Measurements from ENCODE around the gene EFNA5. TPM values are rescaled to one million over a fixed set of nuclear protein-coding genes. Genes with fewer than 3 reads are reported as not detected.

Gene EFNA5
- total and polyA plus RNA-seq, 5 experiments from 2014 or later, result 0.03 TPM; not detected in 4

DNA sequence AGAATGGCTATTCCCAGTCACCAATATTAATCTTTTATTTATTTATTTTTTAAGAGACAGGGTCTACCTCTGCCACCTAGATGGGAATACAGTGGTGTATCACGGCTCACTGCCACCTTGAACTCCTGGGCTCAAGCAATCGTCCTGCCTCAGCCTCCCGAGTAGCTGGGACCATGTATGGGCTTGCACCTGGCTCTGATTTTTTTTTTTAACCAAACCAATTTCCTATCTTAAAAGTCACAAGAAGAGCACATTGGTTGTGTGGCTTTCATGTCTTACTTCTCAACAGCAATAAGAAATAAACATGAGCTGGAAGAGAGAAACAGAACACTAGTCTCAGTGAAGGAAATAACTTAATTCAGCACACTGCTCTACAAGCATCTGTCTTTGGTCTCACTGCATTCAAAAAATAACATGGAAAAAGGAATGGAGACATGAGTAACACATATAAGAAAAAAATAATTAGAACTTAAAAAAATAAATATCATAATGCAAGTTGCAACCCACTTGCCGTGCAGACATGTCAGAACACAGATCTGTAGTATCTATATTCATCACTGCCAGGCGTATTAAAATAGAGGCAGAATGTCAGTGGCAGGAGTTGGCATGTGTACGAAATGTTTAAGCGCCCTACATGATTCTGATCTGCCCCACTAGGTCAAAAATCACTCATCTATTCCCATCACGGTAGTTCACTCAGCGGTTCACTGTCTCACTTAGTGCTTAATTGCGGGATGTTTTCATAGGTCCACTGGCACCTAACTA is 66.4 kb downstream of the EFNA5 start:
- H3K36me3 Mint-ChIP-seq, result no peaks in the 10 kb centered on the region
- no peaks in the 10 kb centered on the region for H3K9me3 Mint-ChIP-seq
- POLR2A ChIA-PET, result no interaction called here
- no peak overlapping the region for H3K27ac Mint-ChIP-seq
- peaks cover 0 to 4% (median 0%) of the 10 kb centered on the region in 4 donors for H3K4me1 Mint-ChIP-seq
- H3K27me3 Mint-ChIP-seq, result peaks cover 3 to 60% (median 7%) of the 10 kb centered on the region in 5 donors
- H3K4me3 Mint-ChIP-seq, result no peak overlapping the region
- ATAC-seq (no peak), DNase-seq (no peak)

DNA sequence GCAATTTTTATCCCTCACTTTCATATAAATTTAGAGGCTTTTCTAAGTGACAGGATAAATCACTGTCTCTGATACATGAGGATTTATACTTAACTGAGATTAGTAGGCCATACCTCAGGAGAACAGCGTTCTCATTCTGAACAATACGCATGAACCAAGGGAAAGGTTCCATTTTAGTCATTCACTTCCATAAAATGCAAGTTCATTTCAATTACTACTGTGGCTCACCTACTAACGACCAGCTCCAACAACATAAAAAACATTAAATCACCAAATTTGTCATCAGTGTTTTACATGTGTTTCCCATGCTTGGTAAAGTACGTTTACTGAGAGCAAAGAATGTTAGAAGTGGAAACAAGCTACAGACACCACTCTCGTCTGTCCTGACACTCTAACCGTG is 67.4 kb downstream of the EFNA5 start:
- no peak for ATAC-seq
- no peak for DNase-seq
- POLR2A ChIA-PET, result no interaction called here
- Mint-ChIP-seq H3K4me1 (peaks cover 0 to 4% (median 0%) of the 10 kb centered on the region in 4 donors), H3K9me3 (no peaks in the 10 kb centered on the region), H3K27me3 (peaks cover 6 to 57% (median 7%) of the 10 kb centered on the region in 5 donors), H3K27ac (no peak overlapping the region), H3K36me3 (no peaks in the 10 kb centered on the region), H3K4me3 (no peak overlapping the region)

DNA sequence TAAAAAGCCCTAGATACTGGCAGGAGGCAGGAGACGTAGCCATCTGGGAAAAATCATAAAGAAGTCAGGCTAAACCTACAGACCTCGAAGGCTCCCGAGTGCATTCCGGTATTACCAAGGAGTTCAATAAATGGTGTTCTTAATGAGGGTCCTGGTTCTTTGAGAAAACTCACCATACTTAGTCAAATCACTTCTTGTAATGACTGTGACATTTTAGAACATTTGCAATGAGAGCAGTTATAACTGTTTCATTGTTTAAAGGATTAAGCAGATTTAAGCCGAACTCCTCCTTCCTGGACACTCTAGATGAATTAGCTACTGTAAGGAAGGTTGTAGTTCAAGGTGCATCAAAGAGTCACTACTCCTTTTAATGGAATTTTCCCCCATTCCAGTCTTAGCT is 67.8 kb downstream of the EFNA5 start:
- Mint-ChIP-seq H3K4me3 (no peak overlapping the region), H3K4me1 (peaks cover 0 to 4% (median 0%) of the 10 kb centered on the region in 4 donors), H3K9me3 (no peaks in the 10 kb centered on the region), H3K36me3 (no peaks in the 10 kb centered on the region), H3K27ac (no peak overlapping the region), H3K27me3 (peaks cover 6 to 52% (median 7%) of the 10 kb centered on the region in 5 donors)
- DNase-seq, result no peak
- ATAC-seq, result no peak
- POLR2A ChIA-PET, result no interaction called here

DNA sequence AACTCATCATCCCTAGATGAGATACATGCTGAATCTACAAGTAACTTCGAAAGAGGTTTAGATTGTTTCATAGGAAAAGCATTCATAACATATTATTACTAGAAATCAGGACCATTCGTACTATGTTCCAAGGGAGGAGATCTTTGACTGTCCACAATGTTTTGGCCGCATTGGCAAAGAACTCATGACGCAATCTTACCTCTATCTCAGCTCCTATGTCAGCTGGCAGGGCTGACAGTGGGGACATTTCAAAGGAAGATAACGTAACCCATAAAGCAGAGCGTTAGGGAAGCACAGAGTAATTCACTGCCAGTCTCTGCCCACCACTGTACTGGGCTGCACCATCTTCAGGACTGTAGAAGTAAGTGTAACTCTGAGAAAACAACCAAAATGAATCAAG is 69.7 kb downstream of the EFNA5 start:
- no peaks in the 10 kb centered on the region for H3K9me3 Mint-ChIP-seq
- peaks cover 0 to 4% (median 0%) of the 10 kb centered on the region in 4 donors for H3K4me1 Mint-ChIP-seq
- no peak for DNase-seq
- H3K4me3 Mint-ChIP-seq, result no peak overlapping the region
- H3K27me3 Mint-ChIP-seq, result peaks cover 3 to 49% (median 8%) of the 10 kb centered on the region in 5 donors
- H3K36me3 Mint-ChIP-seq, result no peaks in the 10 kb centered on the region
- POLR2A ChIA-PET, result no interaction called here
- ATAC-seq, result no peak
- no peak overlapping the region for H3K27ac Mint-ChIP-seq

- Mint-ChIP-seq H3K27me3 (peaks cover 3 to 31% (median 8%) of the 10 kb centered on the region in 5 donors), H3K4me1 (no peaks in the 10 kb centered on the region), H3K4me3 (no peak overlapping the region), H3K36me3 (no peaks in the 10 kb centered on the region), H3K9me3 (no peaks in the 10 kb centered on the region), H3K27ac (no peak overlapping the region)
- POLR2A ChIA-PET, result no interaction called here
- no peak for ATAC-seq
- DNase-seq, result no peak
Observed at GRCh38 chr5:107598958-107599357, 71.8 kb downstream of the EFNA5 start.

GRCh38 chr5:107597803-107598202 is 72.9 kb downstream of the EFNA5 start:
- Mint-ChIP-seq H3K9me3 (no peaks in the 10 kb centered on the region), H3K27me3 (peaks cover 3 to 30% (median 8%) of the 10 kb centered on the region in 5 donors), H3K4me1 (no peaks in the 10 kb centered on the region), H3K36me3 (no peaks in the 10 kb centered on the region), H3K27ac (no peak overlapping the region), H3K4me3 (no peak overlapping the region)
- DNase-seq (no peak), ATAC-seq (no peak)
- POLR2A ChIA-PET, result no interaction called here

- ATAC-seq (no peak), DNase-seq (no peak)
- POLR2A ChIA-PET, result no interaction called here
- no peak overlapping the region for H3K27ac Mint-ChIP-seq
- H3K4me1 Mint-ChIP-seq, result no peaks in the 10 kb centered on the region
- peaks cover 0 to 24% (median 8%) of the 10 kb centered on the region in 5 donors for H3K27me3 Mint-ChIP-seq
- no peak overlapping the region for H3K4me3 Mint-ChIP-seq
- no peaks in the 10 kb centered on the region for H3K36me3 Mint-ChIP-seq
- no peaks in the 10 kb centered on the region for H3K9me3 Mint-ChIP-seq
Observed at GRCh38 chr5:107597247-107597646, 73.5 kb downstream of the EFNA5 start.

- Mint-ChIP-seq H3K36me3 (no peaks in the 10 kb centered on the region), H3K4me3 (no peak overlapping the region), H3K4me1 (no peaks in the 10 kb centered on the region), H3K27ac (no peak overlapping the region), H3K27me3 (peaks cover 3 to 17% (median 4%) of the 10 kb centered on the region in 5 donors), H3K9me3 (no peaks in the 10 kb centered on the region)
- ATAC-seq (no peak), DNase-seq (no peak)
- POLR2A ChIA-PET, result no interaction called here
Observed at GRCh38 chr5:107594253-107595045, 76.3 kb downstream of the EFNA5 start.

DNA sequence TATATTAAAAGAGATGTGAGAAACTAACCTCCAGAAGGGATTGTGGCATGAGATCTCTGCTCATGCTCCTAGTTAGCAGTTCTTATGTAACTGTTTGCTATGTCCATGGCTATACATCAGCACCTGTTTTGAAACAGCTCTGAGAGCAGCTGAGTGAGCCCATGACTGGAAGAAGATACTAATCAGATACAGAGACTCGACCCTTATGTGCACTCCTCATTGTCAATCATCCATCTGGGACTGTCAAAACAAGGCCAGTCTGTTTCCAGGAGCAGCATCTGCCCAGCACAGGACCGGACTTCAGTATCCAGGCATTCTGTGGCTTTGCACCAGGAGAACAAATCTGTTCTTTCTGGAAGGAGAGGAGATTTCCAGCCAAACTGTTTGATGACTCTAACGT is 77.7 kb downstream of the EFNA5 start:
- Mint-ChIP-seq H3K27ac (no peak overlapping the region), H3K9me3 (no peaks in the 10 kb centered on the region), H3K4me1 (no peaks in the 10 kb centered on the region), H3K27me3 (peaks cover 3 to 9% (median 5%) of the 10 kb centered on the region in 5 donors), H3K36me3 (no peaks in the 10 kb centered on the region), H3K4me3 (no peak overlapping the region)
- POLR2A ChIA-PET, result no interaction called here
- DNase-seq (no peak), ATAC-seq (no peak)

- ATAC-seq (no peak), DNase-seq (no peak)
- H3K27me3 Mint-ChIP-seq, result peaks cover 3 to 8% (median 5%) of the 10 kb centered on the region in 5 donors
- H3K4me3 Mint-ChIP-seq, result no peak overlapping the region
- no peak overlapping the region for H3K27ac Mint-ChIP-seq
- no peaks in the 10 kb centered on the region for H3K4me1 Mint-ChIP-seq
- H3K9me3 Mint-ChIP-seq, result no peaks in the 10 kb centered on the region
- H3K36me3 Mint-ChIP-seq, result no peaks in the 10 kb centered on the region
- POLR2A ChIA-PET, result no interaction called here
Observed at GRCh38 chr5:107592515-107592914, 78.2 kb downstream of the EFNA5 start.

GRCh38 chr5:107590686-107591085 is 80.1 kb downstream of the EFNA5 start:
- Mint-ChIP-seq H3K27me3 (peaks cover 0 to 5% (median 0%) of the 10 kb centered on the region in 5 donors), H3K4me3 (no peak overlapping the region), H3K27ac (no peak overlapping the region), H3K36me3 (no peaks in the 10 kb centered on the region), H3K4me1 (no peaks in the 10 kb centered on the region), H3K9me3 (no peaks in the 10 kb centered on the region)
- DNase-seq (no peak), ATAC-seq (no peak)
- POLR2A ChIA-PET, result no interaction called here

GRCh38 chr5:107589520-107590193 is 81.1 kb downstream of the EFNA5 start:
- Mint-ChIP-seq H3K4me1 (no peaks in the 10 kb centered on the region), H3K27ac (no peak overlapping the region), H3K9me3 (no peaks in the 10 kb centered on the region), H3K27me3 (peaks cover 0 to 5% (median 0%) of the 10 kb centered on the region in 5 donors), H3K4me3 (no peak overlapping the region), H3K36me3 (no peaks in the 10 kb centered on the region)
- ATAC-seq, result no peak
- POLR2A ChIA-PET, result no interaction called here
- DNase-seq, result no peak

DNA sequence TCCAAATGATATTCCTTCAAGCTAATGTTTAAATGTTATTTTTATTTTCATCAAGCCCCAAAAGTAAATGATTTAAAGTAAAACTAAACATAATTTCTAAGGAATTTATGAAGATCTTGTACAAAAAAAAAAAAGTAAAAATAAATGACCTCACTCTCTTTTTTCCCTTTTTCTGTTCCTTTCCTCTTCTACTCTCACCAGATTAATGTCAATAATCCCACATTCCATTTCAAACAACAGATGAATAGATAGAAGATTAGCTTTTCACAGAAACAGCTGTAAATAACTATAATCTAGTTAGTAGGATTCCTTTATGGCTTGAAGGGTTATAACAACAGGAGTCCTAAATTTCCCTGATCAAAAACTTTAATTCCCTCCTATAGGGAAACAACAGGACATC is 88.1 kb downstream of the EFNA5 start:
- H3K27ac Mint-ChIP-seq, result no peak overlapping the region
- POLR2A ChIA-PET, result no interaction called here
- H3K36me3 Mint-ChIP-seq, result no peaks in the 10 kb centered on the region
- ATAC-seq (no peak), DNase-seq (no peak)
- no peak overlapping the region for H3K4me3 Mint-ChIP-seq
- H3K27me3 Mint-ChIP-seq, result peaks cover 0 to 17% (median 1%) of the 10 kb centered on the region in 5 donors
- no peaks in the 10 kb centered on the region for H3K9me3 Mint-ChIP-seq
- no peaks in the 10 kb centered on the region for H3K4me1 Mint-ChIP-seq
